HG03571 (cell line): ENCODE results near the gene ALDH1A1.

Experiments used
- ATAC-seq: cut with Tn5 transposase; IDR thresholded peaks from one replicate; pipeline ENCODE4 v1.9.1; 2021; ENCODE audit not compliant: unreplicated experiment

Gene ALDH1A1

DNA sequence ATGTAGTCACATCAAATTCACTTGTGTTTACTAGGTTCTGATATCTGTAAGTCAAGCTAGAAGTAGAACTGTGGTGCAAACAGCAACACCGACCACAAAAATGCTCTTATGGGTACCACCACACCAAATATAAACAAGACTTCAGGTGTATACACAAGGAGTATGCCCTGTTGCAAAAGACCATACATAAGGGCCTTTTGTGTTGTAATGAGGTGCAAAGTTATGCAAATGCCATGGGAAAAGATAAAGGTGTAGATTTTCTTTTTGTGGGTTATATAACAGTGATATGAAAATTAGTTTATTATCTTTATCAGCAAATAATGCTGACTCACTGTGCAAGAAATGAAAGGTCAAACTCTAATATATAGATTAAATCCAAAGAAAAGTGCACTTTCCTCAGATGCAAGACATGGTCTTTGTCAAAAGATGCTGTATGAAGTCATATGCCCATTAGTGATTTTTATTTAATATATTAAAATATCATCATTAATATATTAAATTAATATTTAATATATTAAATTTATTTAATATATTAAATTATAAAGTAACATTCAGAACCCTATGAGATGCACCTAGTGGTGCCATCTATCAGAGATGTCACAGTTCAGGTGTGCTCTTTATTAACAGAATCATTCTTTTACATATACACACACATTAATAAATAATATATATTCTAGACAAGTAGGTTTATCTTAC, 26.7 kb upstream of the ALDH1A1 start:
- ATAC-seq: no peak

DNA sequence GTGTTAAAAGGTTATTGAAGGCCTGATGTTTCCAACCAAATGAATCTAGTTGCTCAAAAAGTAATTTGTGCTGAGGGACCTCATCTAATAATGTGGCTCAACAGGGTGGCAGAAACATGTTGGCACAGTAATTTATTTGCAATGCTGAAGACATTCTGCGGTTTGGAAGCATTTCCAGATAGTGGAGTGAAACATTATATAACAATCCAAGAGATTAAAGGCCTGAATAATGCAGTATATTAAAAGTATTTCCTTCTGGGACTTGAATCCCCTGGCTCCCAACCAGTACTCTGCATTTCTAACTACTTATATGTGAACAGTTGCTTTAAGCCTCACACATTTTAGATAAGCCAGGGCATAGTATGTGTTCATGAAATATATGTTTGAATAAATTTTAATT, 25.9 kb upstream of the ALDH1A1 start:
- ATAC-seq: no peak

DNA sequence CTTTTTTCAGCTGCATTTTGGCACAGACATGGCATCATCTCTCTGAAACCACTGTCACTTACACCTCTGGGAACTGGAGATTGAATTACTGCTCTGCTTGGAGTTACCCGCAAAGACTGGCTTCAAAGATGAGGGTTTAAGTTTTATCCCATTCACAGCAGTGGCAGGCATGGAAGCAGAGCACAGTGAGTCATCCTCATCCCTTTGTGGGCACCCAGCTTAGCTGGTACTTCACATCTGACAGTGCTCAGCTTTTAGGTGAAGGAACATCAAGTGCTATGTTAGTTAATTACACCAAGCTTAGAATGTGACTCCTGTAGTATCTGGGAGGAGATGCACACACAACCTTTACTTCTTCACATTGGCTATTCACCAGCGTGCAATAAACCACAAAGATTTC, 24.8 kb upstream of the ALDH1A1 start:
- no peak for ATAC-seq

DNA sequence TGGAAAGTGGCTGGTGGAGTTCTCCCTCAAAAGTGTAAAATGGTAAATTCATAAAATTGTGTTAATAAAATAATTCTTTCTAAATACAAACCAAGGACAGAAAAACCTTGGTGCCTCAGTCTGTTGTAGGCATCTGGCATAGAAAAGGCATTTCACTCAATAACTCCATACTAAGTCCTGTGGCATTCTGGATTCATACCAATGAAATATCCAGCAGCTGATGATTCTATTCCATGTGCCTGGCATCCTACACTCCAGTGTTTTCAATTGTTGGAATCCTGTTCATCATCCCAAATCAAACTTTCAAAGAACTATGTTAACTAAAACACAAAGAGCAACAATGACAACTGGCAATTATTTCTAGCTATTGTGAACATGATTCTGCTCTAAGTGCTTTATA, 21.6 kb upstream of the ALDH1A1 start:
- ATAC-seq: no peak

DNA sequence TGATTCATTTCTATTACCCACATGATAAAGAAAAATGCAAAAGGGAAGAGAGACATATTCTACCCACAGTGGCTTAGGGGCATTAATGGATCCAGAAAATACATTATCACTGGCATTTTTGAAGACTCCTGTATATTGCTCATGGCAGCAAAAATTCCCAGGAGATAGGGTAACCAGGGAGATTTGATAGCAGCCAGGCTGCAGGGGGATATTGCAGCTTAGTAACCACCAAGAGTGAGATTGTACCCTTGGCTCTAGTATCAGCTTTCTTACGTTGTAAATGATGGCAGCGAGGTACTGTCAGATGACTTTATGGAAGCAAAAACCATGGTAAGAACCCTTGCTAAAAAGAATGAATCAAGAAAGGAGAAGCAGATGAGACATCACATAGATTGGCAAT, 19.8 kb upstream of the ALDH1A1 start:
- ATAC-seq: no peak

GRCh38 chr9:72971411-72971810, 18.6 kb upstream of the ALDH1A1 start:
- no peak for ATAC-seq

DNA sequence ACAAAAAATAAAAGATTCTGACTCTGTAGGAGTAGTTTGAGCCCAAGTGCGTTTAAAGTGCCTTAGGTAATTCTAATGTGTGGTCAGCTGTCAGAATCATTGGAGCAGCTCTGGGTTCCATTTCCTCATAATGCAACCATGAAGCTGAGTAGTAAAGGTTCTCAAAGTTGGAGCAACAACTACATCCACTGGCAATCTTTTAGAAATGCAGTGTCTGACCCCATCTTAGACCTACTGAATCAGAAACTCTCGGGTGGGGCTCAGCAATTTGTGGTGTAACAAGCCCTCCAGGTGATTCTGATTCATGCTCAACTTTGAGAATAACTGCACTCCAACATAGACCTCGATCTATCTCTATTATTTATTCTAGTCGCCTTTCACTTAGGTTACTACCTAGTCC, 7.6 kb upstream of the ALDH1A1 start:
- no peak for ATAC-seq

- ATAC-seq: no peak
Observed at GRCh38 chr9:72958485-72959281, 5.8 kb upstream of the ALDH1A1 start.

GRCh38 chr9:72955571-72955970, 2.7 kb upstream of the ALDH1A1 start:
- no peak for ATAC-seq

DNA sequence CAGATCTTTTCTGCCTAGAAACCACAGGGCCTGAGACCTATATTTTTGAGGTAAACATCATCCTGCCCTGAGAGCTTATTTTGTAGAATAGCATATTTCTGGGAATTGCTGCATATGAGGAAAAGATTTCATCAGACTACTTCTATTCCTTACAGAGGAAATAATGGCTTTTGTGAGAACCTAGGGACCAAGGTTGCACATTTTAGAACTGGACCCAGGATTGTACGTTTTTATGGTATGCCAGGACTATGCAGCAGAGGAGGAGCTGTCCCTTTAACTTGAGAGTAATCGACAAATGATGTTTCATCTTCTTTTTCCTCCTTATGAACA, 2.2 kb upstream of the ALDH1A1 start:
- no peak for ATAC-seq

DNA sequence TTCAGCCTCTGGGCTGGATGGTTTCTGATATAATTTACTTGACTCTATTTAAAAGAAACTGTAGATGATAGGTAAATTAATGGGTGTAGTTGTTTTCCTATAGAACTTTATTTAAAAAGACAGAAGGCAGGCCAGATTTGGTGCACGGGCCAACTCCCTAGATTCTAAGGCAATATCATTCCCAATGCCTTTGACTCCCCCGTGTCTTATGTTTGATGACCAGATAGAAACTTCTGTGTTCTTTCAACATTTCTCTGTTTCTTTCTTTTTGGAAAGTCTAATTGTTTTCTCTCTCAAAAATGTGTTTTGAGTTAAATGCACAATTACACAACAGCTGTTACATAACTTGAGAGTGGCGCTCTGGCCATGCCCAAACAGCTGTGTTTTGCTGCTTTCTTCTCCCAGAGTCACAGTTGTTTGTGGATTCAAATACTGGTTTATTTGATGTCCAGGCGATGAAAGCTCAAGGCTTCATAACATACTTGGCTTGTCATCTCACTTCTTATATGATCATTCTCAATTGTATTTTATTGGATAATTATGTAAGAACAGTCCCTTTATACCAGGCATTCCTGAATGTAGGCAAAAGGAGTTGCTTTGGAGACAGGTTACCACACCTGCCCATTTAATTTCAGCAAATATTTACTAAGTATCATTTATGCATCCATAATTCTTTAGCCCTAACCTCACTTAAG, 1.7 kb upstream of the ALDH1A1 start:
- no peak for ATAC-seq

DNA sequence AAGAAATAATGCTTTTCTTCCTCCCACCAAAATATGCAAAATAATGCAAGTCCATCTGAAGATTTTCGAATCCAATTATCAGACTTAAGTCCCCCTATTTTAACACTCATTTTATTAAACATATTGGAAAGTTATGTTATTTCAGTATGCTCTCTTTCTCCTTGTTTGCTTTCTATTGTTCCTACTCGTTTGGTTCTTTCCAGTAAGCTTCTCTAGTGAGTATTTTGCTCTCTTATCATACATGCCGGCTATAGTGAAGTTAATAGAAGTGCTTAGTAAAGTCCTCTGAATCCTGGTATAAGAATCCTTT, 517 bp downstream of the ALDH1A1 start:
- ATAC-seq: no peak

DNA sequence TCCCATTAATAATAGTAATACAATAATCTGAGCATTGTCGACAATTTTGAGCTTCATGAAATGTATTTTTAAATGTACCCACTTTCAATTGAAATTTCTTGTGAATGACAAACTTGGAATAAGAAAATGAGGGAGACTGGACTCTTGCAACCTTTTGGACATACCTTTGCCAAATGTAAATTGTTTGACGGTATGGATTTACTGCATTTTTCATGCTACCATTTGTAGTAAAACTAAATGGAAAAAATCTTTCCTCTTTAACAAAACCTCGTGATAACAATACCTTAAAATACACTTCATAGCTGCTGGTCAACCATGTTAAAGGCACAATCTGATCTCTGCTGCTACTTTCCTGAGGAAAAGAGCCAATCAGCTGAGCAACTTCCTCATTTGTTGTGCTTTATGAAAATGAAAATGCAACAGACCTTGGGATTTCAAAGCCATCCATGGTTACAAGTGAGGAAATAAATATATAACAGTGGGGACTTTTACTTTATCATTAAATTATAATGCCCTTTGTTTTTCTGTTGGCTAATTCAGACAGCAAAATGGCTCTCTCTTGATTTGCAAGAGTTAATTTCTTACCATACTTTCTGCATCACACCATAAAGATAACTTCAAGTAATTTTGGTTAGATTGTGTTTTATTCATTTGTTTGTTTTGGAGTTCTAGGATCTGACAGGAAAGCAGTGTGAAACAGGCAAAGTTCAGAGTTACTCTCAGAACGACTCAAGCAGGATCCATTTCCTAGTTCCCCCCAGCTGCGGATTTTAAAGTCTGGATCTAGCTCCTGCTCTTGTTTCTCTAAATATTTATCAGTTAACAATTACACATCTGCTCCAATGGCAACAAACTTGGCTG, 1.1 kb downstream of the ALDH1A1 start:
- no peak for ATAC-seq

- ATAC-seq: no peak
Observed at GRCh38 chr9:72950875-72951442, 1.9 kb downstream of the ALDH1A1 start.

DNA sequence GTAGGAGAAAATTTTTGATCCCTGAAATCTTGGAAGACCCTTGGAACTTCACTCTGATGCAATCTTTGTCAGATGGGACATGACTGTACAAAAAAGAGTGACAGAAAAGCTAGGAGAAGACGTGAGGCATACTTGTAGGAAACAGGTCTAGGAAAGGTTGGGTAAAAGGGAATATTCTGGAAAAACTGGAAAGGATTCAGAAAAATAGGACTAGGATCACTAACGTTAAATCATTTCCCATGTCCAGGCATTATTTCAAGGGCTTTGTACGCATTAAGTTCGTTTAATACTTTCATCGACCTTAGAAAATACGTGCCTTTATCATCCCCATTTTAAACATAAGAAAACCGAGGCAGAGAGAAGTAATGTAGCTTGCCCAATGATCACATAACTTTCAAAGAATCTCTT, 2.9 kb downstream of the ALDH1A1 start:
- no peak for ATAC-seq

GRCh38 chr9:72949244-72949582, 3.6 kb downstream of the ALDH1A1 start:
- no peak for ATAC-seq

DNA sequence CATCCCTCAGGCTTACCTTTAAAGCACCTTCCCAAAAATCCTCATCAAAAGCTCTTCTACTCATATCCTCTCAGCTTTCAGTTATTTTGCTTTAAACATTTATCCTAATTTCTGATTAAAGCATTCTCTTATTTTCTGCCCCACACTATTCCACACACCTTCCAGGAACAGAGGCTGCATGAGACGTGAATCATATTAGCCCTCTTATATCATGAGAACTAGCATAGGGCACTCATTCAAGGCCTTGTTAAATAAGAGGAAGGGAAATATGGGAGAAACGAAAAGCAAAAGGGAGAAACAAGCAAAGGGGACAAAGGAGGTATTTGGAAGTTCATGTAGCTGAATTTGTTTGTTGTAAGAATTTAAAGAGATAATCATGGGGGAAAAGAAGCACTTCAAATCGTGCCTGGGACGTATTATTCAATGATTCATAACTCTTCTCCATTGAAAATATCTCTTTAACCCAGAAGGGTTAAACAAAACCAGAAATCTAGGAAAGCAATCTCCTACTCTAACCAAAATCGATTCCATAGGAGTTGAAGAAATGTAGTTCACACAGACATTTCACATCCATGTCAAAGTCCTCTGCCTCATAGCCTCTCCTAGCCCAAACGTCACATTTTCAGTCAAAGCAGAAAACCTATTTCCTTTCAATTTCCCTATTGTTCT, 4.1 kb downstream of the ALDH1A1 start:
- no peak for ATAC-seq

DNA sequence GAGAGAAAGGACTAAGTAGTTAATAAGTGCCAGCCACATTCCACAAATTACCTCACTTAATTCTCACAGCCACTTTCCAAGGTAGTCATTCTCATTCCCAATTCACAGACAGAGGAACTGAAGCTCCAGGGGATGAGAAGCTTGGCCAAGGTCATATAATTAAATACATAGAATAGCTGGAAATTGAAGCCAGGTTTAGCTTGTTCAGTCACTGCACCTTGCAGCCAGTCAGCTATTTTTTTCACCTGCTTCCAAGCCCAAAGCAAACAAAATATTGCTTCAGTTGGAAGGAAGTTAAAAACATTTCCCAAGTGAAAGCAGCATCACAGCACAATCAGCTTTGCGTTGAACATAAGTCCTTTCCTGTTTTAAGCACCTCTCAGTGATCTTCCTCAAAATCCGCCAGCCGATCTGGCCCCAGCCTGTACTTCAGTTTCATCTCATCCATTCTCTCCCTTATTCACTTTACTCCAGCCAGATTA, 4.8 kb downstream of the ALDH1A1 start:
- ATAC-seq: no peak

- ATAC-seq: no peak
Observed at GRCh38 chr9:72946821-72947220, 6.0 kb downstream of the ALDH1A1 start.

GRCh38 chr9:72946318-72946717, 6.5 kb downstream of the ALDH1A1 start:
- ATAC-seq: no peak

DNA sequence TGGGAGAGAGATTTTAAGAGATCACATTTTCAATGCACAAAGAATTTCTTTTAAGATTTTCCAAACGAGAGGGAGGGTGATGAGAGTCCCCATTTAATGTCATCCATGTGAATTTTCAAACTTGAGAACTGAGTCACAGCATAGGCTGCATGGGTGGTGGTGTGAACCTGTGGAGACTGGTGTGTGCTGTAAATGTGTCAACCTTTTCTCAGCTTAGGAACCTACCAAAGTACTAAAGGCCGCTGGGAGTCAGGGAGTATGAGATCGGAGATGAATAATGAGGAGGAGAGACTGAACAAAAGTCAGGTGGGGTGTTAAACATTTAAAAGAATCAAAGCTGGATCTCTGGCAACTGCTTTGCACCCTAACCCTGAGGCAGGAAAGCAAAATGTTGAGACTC, 7.5 kb downstream of the ALDH1A1 start:
- no peak for ATAC-seq
